Amniotic epithelial cell (primary cell): ENCODE results near the gene TBXAS1.
"Not testable (repeated sequence)": the region's sequence is repeated elsewhere in the genome, so short reads cannot be mapped to it uniquely, and the experiment has no call there.

ENCODE experiments used
- DNase-seq: peaks from one replicate; pipeline ENCODE4 v3.0.0-alpha.2; 2010; ENCODE audit warnings: low read depth

The TBXAS1 gene

GRCh38 chr7:139914306-139915267 lies 85.5 kb downstream of the TBXAS1 start:
- peak; percentile 48 for DNase-seq

DNA sequence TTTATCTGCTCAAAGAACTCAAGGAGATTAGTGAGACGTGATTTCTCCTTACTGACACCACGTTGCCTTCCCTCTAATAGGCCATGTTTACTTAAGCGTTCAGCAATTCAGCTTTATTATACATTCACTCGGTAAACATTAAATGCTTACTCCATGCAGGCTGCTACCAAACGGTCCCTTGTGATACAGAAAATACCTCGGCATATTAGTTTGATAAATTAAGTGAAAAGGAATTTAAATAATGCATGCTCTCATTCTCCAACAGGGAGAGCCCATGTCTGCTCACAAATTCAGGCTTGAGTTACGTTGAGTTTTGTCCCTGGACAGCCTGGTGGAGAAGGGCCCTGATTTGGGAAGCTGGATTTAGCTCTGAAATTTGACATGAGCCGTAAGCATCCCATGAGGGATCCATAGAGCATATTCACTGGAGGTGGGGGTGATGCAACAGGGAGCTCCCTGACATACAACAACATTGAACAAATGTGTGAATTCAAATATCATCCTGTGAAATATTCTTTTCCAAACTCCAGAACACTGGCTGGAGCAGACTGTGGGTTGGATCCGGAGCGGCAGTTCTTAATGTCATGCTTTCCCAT lies 86.3 kb downstream of the TBXAS1 start:
- DNase-seq: peak; percentile 53

DNA sequence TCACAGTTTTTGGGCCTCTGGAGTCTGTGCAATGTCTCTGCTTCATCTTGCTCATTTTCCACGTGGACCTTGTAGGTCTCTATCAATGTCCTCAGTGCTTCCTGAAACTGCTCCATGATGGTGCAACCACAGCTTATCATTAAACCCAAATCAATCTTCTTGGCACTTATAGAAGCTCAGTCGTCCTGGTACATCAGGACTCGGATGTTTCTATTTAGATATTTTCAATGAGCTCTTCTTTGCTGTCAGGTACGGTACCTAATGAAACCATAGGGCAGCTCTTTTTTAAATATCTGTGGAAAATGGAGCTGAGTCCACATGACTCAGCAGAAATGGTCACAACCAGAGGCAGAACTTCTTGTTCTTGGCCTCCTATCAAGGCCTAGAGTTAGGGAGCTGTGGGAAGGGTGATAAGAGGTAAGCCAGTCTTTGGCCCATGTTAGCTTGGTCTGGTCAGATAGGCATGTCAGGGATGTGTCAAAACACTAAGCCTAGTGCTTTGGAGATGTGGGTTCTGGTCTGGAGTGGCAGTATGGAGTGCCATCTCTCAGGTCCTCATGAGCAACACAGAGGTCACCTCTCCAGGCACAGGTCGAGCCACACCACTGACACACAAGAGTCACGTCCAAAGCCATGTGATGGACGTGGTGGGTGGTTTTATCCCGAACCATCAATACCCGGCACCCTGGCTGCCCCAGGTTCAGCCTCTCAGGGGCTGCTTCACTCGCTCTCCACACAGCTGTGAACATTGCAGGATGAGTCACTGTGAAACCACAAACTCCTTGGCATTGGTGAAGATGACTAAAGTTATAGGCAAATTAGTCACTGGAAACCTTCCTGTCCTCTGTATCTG lies 87.0 kb downstream of the TBXAS1 start:
- peak; percentile 100 for DNase-seq

- DNase-seq: no peak
Observed at GRCh38 chr7:139916717-139917395, 87.8 kb downstream of the TBXAS1 start.

- no peak for DNase-seq
Observed at GRCh38 chr7:139917851-139918250, 88.8 kb downstream of the TBXAS1 start.

DNA sequence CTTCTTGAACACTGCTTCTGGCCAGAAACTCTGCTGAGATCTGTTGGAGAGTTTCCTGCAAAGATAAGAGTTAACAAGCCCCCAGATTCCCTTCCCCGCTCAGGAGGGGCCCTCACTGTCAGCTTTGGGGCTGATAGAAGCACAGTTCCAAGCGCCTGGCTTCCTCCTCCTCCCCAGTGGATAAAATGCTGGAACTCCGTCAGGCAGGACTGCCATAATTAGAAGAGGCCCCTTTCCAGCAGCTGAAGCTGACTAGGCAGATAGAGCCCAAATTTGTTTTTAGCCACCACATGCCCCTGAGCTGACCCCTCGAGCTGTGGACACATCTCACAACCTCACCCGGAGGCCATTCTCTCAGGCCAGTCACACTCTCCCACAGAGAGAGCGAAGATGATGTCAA lies 89.4 kb downstream of the TBXAS1 start:
- no peak for DNase-seq

DNA sequence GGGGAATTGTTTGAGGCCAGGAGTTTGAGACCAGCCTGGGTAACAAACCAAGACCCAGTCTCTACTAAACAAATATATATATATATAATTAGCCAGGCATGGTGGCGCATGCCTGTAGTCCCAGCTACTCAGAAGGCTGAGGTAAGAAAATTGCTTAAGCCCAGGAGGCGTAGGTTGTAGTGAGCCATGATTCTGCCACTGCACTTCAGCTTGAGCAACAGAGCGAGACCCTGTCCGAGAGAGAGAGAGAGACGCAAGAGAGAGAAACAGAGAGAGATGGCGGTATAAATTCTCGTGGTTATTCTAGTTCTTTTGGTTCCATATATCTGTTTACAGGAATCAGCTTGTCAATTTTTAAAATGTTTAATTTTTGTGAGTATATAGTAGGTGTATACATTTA lies 94.0 kb downstream of the TBXAS1 start:
- DNase-seq: no peak

- DNase-seq: no peak
Observed at GRCh38 chr7:139924461-139924860, 95.4 kb downstream of the TBXAS1 start.

DNA sequence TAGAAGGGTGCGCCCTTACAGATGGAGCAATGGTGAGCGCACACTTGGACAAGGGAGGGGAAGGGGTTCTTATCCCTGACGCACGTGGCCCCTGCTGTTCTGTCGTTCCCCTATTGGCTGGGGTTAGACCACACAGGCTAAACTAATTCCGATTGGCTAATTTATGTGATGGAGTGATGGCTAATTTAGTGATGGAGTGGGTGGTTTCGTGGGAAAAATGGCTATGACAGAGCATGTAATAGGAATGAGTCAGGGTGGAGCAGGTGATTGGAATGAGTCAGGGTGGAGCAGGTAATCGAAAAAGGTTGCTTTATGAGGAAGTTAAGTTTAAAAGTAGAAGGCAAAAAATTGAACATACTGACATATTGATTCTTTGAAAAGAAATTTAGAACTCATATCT lies 100.2 kb downstream of the TBXAS1 start:
- not testable (repeated sequence) for DNase-seq

DNA sequence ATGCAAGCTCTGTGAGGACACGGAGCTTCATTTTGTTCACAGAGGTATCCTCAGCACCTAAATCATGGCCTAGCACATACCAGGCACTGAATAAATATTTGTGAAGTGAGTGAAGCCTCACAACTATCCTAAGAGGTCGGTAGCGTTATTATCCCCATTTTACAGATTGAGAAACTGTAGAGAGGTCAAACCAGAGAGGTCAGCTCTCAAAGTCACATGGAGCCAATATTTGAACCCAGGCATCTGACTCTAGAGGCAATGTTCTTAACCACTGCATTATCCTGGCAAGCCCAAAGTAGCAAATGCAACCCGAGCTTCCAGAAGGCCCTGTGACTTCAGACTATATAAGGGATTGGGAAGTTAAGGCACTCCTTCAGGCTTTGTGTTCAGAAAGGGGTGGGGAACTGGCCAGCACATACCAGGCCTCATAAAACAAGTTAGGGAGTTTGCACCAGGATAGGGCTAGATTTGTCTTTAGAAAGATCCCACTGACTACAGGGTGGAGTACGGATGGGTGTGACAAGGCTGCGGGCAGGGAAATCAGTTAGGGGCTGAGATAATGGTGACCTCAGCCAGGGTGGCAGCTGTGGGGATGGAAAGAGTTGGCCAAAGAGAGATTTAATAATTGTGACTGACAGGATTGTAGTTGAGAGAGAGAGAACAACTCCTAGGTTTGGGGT lies 101.4 kb downstream of the TBXAS1 start:
- no peak for DNase-seq

DNA sequence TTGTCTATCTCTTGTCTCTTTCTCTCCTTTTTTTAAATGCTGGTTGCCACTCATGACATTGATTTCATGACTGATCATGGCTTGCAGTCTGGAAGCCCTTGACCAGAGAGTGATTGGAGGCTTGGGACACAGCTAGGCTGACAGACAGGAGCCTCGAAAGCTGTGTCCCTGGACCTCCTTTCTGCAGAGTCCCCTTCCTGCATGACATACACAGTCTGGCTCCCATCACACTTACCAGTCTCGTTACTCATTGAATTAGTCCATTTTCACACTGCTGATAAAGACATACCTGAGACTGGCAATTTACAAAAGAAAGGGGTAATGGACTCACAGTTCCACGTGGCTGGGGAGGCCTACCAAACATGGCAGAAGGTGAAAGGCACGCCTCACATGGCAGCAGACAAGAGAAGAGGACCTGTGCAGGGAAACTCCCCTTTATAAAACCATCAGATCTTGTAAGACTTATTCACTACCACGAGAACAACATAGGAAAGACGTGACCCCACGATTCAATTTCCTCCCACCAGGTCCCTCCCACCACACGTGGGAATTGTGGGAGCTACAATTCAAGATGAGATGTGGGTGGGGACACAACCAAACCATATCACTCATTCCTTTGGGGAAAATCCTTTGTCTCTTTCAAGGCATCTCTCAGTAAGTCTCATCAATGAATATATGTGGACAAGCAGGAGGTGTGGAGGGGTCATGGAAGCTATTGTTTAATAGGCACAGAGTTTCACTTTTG lies 102.3 kb downstream of the TBXAS1 start:
- no peak for DNase-seq

GRCh38 chr7:139932531-139932930 lies 103.5 kb downstream of the TBXAS1 start:
- no peak for DNase-seq

DNA sequence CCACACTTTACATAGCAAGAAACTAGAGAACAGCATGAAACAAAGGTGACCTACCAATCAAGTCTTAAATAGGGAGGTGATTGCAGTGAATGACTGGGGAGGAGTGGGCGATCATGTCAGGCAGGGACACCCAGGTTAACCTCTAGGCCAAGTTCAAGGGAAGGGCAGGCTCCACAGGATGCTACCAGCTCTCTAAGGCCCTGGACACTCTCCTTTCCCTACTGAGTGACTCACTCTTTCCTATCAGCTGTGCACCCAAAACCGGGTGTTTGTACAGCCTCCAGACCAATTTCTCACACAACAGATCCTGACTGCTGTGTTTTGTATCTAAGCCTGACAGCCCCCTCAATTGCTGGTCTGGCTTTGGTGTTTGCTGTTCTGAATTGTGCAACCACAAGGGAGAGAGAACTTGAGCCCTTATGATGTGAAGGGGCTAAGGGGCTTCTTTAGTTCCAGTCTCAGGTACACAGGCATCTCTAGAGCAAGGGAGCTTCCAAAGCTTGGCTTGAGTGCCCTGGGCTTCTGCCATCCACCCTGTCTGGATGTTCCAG lies 107.8 kb downstream of the TBXAS1 start:
- DNase-seq: peak; percentile 94

- DNase-seq: no peak
Observed at GRCh38 chr7:139937715-139938114, 108.7 kb downstream of the TBXAS1 start.

- peak; percentile 17 for DNase-seq
Observed at GRCh38 chr7:139940866-139941265, 111.8 kb downstream of the TBXAS1 start.

DNA sequence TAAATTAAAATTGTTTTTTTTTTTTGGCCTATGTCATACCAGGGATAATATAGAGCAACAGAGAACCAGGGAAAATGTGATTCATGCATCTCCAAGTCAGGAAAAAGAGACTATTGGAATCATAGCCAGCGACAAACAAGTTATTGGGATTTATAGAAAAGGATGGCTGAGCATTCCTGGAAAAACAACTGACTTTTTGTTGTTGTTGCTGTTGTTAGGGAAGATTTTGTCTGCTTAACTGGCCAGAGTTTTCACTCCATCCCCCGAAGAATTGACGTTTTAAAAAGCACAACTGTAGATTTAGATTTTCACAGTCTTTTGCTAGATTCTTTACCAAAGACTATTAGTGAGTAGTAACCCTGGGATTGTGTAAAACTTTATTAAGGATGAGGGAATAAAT lies 112.4 kb downstream of the TBXAS1 start:
- DNase-seq: no peak

GRCh38 chr7:139941866-139942265 lies 112.8 kb downstream of the TBXAS1 start:
- no peak for DNase-seq

DNA sequence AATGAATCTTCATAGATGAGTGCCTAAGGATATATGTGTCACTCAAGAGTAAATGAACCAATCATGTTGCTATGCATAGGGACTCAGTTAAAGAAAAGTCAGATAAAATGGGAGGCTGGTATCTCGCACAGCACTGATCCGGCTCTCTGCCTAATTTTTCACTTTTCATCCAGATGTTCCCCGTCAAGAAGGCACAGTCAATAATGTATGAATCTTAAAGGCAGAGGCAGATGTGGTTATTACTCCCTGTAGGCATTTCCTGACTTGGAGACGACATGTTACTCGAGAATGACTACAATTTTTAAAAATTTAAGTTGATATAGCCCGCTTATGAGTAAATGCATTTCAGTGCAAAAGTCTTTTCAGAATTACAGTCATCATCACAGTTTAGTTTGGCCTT lies 113.6 kb downstream of the TBXAS1 start:
- DNase-seq: no peak

- DNase-seq: no peak
Observed at GRCh38 chr7:139943401-139943800, 114.3 kb downstream of the TBXAS1 start.

DNA sequence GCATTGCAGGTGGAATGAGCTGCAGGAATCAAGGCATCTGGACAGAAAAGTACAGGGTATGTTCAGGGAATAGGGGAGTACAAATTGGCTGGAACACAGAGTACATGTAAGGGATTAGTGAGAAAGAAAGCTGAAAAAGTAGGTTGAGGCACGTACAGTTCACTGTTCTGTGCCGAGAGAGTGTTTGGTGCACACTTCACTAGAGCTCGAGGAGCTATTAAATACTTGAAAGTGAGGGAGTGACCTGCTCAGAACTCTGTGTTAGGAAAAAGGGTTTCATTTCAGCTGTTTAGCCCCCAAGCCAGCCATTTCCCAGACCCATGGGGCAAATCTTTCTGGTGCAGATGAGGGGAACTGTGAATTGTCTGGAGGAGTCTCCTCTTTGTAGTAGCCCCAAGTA lies 115.2 kb downstream of the TBXAS1 start:
- no peak for DNase-seq
